GM23338 (cell line): ENCODE results near the gene OMA1. TPM values are rescaled to one million over a fixed set of nuclear protein-coding genes. Genes with fewer than 3 reads are reported as not detected.

Experiments used
- ATAC-seq: fragments of 200-7000 bp; cut with Tn5 transposase; 3 replicates; pipeline ENCODE4 v1.9.1; 2020
- DNase-seq: peaks from one replicate; pipeline ENCODE4 v3.0.0-alpha.2; 2015; ENCODE audit warnings: low spot score
- H2AFZ ChIP-seq: fragments of 200-600 bp; sonication (generic); 2 replicates; pipeline ENCODE4 v1.8.0; 2016; ENCODE audit warnings: antibody characterized with exemption, mild to moderate bottlenecking, moderate library complexity
- H3F3A ChIP-seq: fragments of 200-600 bp; sonication (generic); replicated peaks from 2 replicates; pipeline ENCODE4 v1.8.0; 2017; ENCODE audit warnings: antibody characterized with exemption, mixed run types, low read depth
- H3K27ac ChIP-seq: fragments of 200-600 bp; sonication (generic); 2 replicates; pipeline ENCODE4 v1.6.1; 2016; ENCODE audit warnings: low read depth
- H3K27me3 ChIP-seq: fragments of 200-600 bp; sonication (generic); 2 replicates; pipeline ENCODE4 v1.8.0; 2016; ENCODE audit warnings: mild to moderate bottlenecking, mixed run types, moderate library complexity; ENCODE audit not compliant: insufficient read depth
- H3K36me3 ChIP-seq: fragments of 200-600 bp; sonication (generic); 2 replicates; pipeline ENCODE4 v1.8.0; 2016; ENCODE audit warnings: mild to moderate bottlenecking; ENCODE audit not compliant: insufficient read depth
- H3K4me1 ChIP-seq: fragments of 200-600 bp; sonication (generic); 2 replicates; pipeline ENCODE4 v1.8.0; 2016; ENCODE audit warnings: mild to moderate bottlenecking, moderate library complexity; ENCODE audit not compliant: insufficient read depth
- H3K4me2 ChIP-seq: fragments of 200-600 bp; sonication (generic); 2 replicates; pipeline ENCODE4 v1.7.1; 2017; ENCODE audit warnings: mixed run types
- H3K4me3 ChIP-seq: fragments of 200-600 bp; sonication (generic); 2 replicates; pipeline ENCODE4 v1.6.1; 2016; ENCODE audit warnings: mixed run types
- H3K79me2 ChIP-seq: fragments of 200-600 bp; sonication (generic); replicated peaks from 2 replicates; pipeline ENCODE4 v1.8.0; 2017; ENCODE audit warnings: mild to moderate bottlenecking; ENCODE audit not compliant: insufficient read depth
- H3K9me2 ChIP-seq: fragments of 200-600 bp; sonication (generic); 2 replicates; pipeline ENCODE4 v1.8.0; 2017; ENCODE audit not compliant: insufficient read depth
- H4K20me1 ChIP-seq: fragments of 200-600 bp; sonication (generic); replicated peaks from 2 replicates; pipeline ENCODE4 v1.8.0; 2017; ENCODE audit warnings: mild to moderate bottlenecking; ENCODE audit not compliant: insufficient read depth
- H3K27ac Mint-ChIP-seq: 2 replicates; pipeline ENCODE4 v1.8.0; 2020; ENCODE audit warnings: inconsistent platforms, mild to moderate bottlenecking, moderate library complexity, mixed read lengths
- H3K27me3 Mint-ChIP-seq: 3 replicates; pipeline ENCODE4 v1.8.0; 2022; ENCODE audit warnings: low read depth, mild to moderate bottlenecking, moderate library complexity, mixed read lengths, inconsistent platforms; ENCODE audit not compliant: insufficient read depth, poor library complexity
- H3K36me3 Mint-ChIP-seq: 3 replicates; pipeline ENCODE4 v1.8.0; 2021; ENCODE audit warnings: low read depth, mild to moderate bottlenecking, inconsistent platforms, moderate library complexity, mixed read lengths
- H3K4me1 Mint-ChIP-seq: 3 replicates; pipeline ENCODE4 v1.8.0; 2020; ENCODE audit warnings: mild to moderate bottlenecking, inconsistent platforms, mixed read lengths
- H3K4me3 Mint-ChIP-seq: 3 replicates; pipeline ENCODE4 v1.8.0; 2021; ENCODE audit warnings: moderate library complexity, mild to moderate bottlenecking, inconsistent platforms, mixed read lengths
- H3K9me3 Mint-ChIP-seq: 3 replicates; pipeline ENCODE4 v1.8.0; 2020; ENCODE audit warnings: moderate library complexity, mild to moderate bottlenecking, inconsistent platforms, mixed read lengths
- CREB1 ChIP-seq: fragments of 250-450 bp; sonication (Bioruptor Pico); IDR thresholded peaks from 2 replicates; pipeline ENCODE4 v1.5.0; 2020; ENCODE audit warnings: low read depth, mild to moderate bottlenecking, moderate library complexity
- EZH2 ChIP-seq: fragments of 200-600 bp; sonication (generic); IDR thresholded peaks from one replicate; pipeline ENCODE4 v1.8.0; 2017; ENCODE audit warnings: antibody characterized with exemption, mild to moderate bottlenecking, low read depth; ENCODE audit not compliant: unreplicated experiment
- EZH2phosphoT487 ChIP-seq: fragments of 200-600 bp; sonication (generic); IDR thresholded peaks from one replicate; pipeline ENCODE4 v1.8.1; 2018; ENCODE audit warnings: antibody characterized with exemption; ENCODE audit not compliant: unreplicated experiment
- JUNB ChIP-seq: IDR thresholded peaks from one replicate; pipeline ENCODE4 v1.6.1; 2016; ENCODE audit warnings: antibody characterized with exemption; ENCODE audit not compliant: unreplicated experiment
- NANOG ChIP-seq: IDR thresholded peaks from 2 replicates; pipeline ENCODE4 v1.6.1; 2016; ENCODE audit warnings: antibody characterized with exemption, borderline replicate concordance
- POLR2AphosphoS5 ChIP-seq: IDR thresholded peaks from 2 replicates; pipeline ENCODE4 v1.6.1; 2016; ENCODE audit warnings: antibody characterized with exemption, low read depth
- STAT1 ChIP-seq: IDR thresholded peaks from one replicate; pipeline ENCODE4 v1.6.1; 2016; ENCODE audit warnings: antibody characterized with exemption; ENCODE audit not compliant: unreplicated experiment
- ZNF114 ChIP-seq: fragments of 250-450 bp; sonication (Bioruptor Pico); IDR thresholded peaks from 2 replicates; pipeline ENCODE4 v1.5.0; 2020; ENCODE audit warnings: mild to moderate bottlenecking, moderate library complexity
- ZNF331 ChIP-seq: fragments of 250-450 bp; sonication (Bioruptor Pico); IDR thresholded peaks from 2 replicates; pipeline ENCODE4 v1.5.0; 2020; ENCODE audit warnings: low read depth, mild to moderate bottlenecking, moderate library complexity
- polyA plus RNA-seq: library from polyadenylated mRNA; unstranded; fragments of >200 nt; fragmentation: Nextera tagmentation; extraction: Ambion mirVana; gene quantifications from 2 replicates; pipeline ENCODE4 v1.2.1, GENCODE V29; 2016
- total RNA-seq: library from RNA; depleted of rRNA; stranded (reverse); fragments of >200 nt; shearing (Covaris generic); gene quantifications from 2 replicates; pipeline ENCODE4 v1.2.3, GENCODE V29; 2014
- TF ChIP-seq, protein P1 (sequence below): fragments of 250-450 bp; sonication (Bioruptor Pico); IDR thresholded peaks from 2 replicates; pipeline ENCODE4 v1.5.0; 2020; ENCODE audit warnings: mild to moderate bottlenecking, moderate library complexity
- TF ChIP-seq, protein P2 (sequence below): IDR thresholded peaks from one replicate; pipeline ENCODE4 v1.6.1; 2018; ENCODE audit warnings: antibody characterized with exemption; ENCODE audit not compliant: unreplicated experiment
- TF ChIP-seq, protein P3 (sequence below), 2 experiments: fragments of 200-600 bp in 1 of 2; sonication (generic) in 1 of 2; conservative IDR thresholded peaks; 2 replicates each; pipeline versions ENCODE4 v1.5.1 to v1.6.1; 2016 to 2017; ENCODE audit warnings: antibody characterized with exemption in 2 of 2, low read depth in 2 of 2, mild to moderate bottlenecking in 2 of 2, moderate library complexity in 1 of 2
- TF ChIP-seq, protein P4 (sequence below): IDR thresholded peaks from 2 replicates; pipeline ENCODE4 v1.6.1; 2016; ENCODE audit warnings: antibody characterized with exemption

OMA1 gene
- total and polyA plus RNA-seq, 2 experiments from 2014 or later, result 21.3 to 33.1 TPM

DNA sequence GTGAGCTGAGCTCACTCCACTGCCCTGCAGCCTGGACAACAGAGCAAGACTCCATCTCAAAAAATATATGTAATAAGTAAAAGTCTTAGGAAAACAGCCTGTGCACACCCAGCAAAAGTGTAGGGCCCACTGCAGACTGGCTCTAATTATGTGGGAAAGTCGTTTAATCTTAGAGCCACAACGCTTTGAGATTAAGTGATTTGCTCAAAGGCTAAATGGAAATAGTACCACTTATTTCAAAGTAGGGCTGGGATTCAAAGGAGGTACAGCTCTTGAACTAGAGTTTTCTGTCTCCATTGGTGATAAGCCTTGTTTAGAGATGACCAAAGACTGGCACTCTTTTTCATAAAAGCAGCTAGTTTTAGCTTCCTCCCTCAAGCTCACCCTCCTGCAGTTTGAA is 28.3 kb upstream of the OMA1 start:
- TF ChIP-seq EZH2 (no peak), JUNB (no peak), STAT1 (no peak), EZH2phosphoT487 (no peak), ZNF331 (CRISPR knock-in tag) (no peak), CREB1 (CRISPR knock-in tag) (no peak), POLR2AphosphoS5 (no peak), ZNF114 (no peak), NANOG (no peak)
- TF ChIP-seq, protein P1, sequence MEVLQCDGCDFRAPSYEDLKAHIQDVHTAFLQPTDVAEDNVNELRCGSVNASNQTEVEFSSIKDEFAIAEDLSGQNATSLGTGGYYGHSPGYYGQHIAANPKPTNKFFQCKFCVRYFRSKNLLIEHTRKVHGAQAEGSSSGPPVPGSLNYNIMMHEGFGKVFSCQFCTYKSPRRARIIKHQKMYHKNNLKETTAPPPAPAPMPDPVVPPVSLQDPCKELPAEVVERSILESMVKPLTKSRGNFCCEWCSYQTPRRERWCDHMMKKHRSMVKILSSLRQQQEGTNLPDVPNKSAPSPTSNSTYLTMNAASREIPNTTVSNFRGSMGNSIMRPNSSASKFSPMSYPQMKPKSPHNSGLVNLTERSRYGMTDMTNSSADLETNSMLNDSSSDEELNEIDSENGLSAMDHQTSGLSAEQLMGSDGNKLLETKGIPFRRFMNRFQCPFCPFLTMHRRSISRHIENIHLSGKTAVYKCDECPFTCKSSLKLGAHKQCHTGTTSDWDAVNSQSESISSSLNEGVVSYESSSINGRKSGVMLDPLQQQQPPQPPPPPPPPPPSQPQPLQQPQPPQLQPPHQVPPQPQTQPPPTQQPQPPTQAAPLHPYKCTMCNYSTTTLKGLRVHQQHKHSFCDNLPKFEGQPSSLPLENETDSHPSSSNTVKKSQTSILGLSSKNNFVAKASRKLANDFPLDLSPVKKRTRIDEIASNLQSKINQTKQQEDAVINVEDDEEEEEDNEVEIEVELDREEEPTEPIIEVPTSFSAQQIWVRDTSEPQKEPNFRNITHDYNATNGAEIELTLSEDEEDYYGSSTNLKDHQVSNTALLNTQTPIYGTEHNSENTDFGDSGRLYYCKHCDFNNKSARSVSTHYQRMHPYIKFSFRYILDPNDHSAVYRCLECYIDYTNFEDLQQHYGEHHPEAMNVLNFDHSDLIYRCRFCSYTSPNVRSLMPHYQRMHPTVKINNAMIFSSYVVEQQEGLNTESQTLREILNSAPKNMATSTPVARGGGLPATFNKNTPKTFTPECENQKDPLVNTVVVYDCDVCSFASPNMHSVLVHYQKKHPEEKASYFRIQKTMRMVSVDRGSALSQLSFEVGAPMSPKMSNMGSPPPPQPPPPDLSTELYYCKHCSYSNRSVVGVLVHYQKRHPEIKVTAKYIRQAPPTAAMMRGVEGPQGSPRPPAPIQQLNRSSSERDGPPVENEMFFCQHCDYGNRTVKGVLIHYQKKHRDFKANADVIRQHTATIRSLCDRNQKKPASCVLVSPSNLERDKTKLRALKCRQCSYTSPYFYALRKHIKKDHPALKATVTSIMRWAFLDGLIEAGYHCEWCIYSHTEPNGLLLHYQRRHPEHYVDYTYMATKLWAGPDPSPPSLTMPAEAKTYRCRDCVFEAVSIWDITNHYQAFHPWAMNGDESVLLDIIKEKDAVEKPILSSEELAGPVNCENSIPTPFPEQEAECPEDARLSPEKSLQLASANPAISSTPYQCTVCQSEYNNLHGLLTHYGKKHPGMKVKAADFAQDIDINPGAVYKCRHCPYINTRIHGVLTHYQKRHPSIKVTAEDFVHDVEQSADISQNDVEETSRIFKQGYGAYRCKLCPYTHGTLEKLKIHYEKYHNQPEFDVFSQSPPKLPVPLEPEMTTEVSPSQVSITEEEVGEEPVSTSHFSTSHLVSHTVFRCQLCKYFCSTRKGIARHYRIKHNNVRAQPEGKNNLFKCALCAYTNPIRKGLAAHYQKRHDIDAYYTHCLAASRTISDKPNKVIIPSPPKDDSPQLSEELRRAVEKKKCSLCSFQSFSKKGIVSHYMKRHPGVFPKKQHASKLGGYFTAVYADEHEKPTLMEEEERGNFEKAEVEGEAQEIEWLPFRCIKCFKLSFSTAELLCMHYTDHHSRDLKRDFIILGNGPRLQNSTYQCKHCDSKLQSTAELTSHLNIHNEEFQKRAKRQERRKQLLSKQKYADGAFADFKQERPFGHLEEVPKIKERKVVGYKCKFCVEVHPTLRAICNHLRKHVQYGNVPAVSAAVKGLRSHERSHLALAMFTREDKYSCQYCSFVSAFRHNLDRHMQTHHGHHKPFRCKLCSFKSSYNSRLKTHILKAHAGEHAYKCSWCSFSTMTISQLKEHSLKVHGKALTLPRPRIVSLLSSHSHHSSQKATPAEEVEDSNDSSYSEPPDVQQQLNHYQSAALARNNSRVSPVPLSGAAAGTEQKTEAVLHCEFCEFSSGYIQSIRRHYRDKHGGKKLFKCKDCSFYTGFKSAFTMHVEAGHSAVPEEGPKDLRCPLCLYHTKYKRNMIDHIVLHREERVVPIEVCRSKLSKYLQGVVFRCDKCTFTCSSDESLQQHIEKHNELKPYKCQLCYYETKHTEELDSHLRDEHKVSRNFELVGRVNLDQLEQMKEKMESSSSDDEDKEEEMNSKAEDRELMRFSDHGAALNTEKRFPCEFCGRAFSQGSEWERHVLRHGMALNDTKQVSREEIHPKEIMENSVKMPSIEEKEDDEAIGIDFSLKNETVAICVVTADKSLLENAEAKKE (CRISPR knock-in tag), result no peak
- TF ChIP-seq, protein P2, sequence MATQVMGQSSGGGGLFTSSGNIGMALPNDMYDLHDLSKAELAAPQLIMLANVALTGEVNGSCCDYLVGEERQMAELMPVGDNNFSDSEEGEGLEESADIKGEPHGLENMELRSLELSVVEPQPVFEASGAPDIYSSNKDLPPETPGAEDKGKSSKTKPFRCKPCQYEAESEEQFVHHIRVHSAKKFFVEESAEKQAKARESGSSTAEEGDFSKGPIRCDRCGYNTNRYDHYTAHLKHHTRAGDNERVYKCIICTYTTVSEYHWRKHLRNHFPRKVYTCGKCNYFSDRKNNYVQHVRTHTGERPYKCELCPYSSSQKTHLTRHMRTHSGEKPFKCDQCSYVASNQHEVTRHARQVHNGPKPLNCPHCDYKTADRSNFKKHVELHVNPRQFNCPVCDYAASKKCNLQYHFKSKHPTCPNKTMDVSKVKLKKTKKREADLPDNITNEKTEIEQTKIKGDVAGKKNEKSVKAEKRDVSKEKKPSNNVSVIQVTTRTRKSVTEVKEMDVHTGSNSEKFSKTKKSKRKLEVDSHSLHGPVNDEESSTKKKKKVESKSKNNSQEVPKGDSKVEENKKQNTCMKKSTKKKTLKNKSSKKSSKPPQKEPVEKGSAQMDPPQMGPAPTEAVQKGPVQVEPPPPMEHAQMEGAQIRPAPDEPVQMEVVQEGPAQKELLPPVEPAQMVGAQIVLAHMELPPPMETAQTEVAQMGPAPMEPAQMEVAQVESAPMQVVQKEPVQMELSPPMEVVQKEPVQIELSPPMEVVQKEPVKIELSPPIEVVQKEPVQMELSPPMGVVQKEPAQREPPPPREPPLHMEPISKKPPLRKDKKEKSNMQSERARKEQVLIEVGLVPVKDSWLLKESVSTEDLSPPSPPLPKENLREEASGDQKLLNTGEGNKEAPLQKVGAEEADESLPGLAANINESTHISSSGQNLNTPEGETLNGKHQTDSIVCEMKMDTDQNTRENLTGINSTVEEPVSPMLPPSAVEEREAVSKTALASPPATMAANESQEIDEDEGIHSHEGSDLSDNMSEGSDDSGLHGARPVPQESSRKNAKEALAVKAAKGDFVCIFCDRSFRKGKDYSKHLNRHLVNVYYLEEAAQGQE, result no peak
- TF ChIP-seq, protein P3, sequence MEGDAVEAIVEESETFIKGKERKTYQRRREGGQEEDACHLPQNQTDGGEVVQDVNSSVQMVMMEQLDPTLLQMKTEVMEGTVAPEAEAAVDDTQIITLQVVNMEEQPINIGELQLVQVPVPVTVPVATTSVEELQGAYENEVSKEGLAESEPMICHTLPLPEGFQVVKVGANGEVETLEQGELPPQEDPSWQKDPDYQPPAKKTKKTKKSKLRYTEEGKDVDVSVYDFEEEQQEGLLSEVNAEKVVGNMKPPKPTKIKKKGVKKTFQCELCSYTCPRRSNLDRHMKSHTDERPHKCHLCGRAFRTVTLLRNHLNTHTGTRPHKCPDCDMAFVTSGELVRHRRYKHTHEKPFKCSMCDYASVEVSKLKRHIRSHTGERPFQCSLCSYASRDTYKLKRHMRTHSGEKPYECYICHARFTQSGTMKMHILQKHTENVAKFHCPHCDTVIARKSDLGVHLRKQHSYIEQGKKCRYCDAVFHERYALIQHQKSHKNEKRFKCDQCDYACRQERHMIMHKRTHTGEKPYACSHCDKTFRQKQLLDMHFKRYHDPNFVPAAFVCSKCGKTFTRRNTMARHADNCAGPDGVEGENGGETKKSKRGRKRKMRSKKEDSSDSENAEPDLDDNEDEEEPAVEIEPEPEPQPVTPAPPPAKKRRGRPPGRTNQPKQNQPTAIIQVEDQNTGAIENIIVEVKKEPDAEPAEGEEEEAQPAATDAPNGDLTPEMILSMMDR (conservative IDR thresholded peaks at IDR 0.05; ENCODE audit: low read depth in 2 of 2), result no peak
- TF ChIP-seq, protein P4, sequence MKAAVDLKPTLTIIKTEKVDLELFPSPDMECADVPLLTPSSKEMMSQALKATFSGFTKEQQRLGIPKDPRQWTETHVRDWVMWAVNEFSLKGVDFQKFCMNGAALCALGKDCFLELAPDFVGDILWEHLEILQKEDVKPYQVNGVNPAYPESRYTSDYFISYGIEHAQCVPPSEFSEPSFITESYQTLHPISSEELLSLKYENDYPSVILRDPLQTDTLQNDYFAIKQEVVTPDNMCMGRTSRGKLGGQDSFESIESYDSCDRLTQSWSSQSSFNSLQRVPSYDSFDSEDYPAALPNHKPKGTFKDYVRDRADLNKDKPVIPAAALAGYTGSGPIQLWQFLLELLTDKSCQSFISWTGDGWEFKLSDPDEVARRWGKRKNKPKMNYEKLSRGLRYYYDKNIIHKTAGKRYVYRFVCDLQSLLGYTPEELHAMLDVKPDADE, result no peak
- Histone ChIP-seq H3K27ac (no peak overlapping the region), H4K20me1 (no peaks in the 10 kb centered on the region), H3K79me2 (no peaks in the 10 kb centered on the region), H3K4me3 (no peak overlapping the region), H3K4me1 (peaks cover 25% of the 10 kb centered on the region), H3K27me3 (peaks cover 61% of the 10 kb centered on the region), H3K36me3 (no peaks in the 10 kb centered on the region), H3K4me2 (no peak overlapping the region), H3F3A (peaks cover 6% of the 10 kb centered on the region), H3K9me2 (no peaks in the 10 kb centered on the region), H2AFZ (no peak overlapping the region)
- Mint-ChIP-seq H3K36me3 (no peaks in the 10 kb centered on the region; the same call in 2 of the 3 replicates), H3K27me3 (peaks cover 50% of the 10 kb centered on the region), H3K4me3 (no peak overlapping the region), H3K27ac (no peak overlapping the region), H3K9me3 (peaks cover 8% of the 10 kb centered on the region), H3K4me1 (peaks cover 29% of the 10 kb centered on the region)
- ATAC-seq (no peak), DNase-seq (no peak)
